Keratinocyte (primary cell): Measurements from ENCODE around the gene DNAJC12. TPM values are rescaled to one million over a fixed set of nuclear protein-coding genes. Genes with fewer than 3 reads are reported as not detected.

Experiments used
- DNase-seq: peaks from one replicate; pipeline ENCODE4 v3.0.0-alpha.2; 2011; ENCODE audit warnings: low read depth, missing footprints, low spot score
- FAIRE-seq: peaks from 2 replicates; lab custom pipeline; 2011; peaks lifted over from hg19 to GRCh38; lab: Jason Lieb, UNC
- H2AFZ ChIP-seq: 2 replicates; pipeline ENCODE4 v1.6.0; 2012; ENCODE audit warnings: low read length, control low read depth, inconsistent platforms; ENCODE audit not compliant: control insufficient read depth
- H3K27ac ChIP-seq: 2 replicates; pipeline ENCODE4 v1.5.1; 2011; ENCODE audit warnings: low read length; ENCODE audit not compliant: control insufficient read depth, insufficient read depth
- H3K27me3 ChIP-seq: 3 replicates; pipeline ENCODE4 v1.6.0; 2011; ENCODE audit warnings: low read length; ENCODE audit not compliant: control insufficient read depth, insufficient read depth; ENCODE audit errors: extremely low read depth
- H3K36me3 ChIP-seq, 2 experiments: 2 replicates in 1 of 2; 3 replicates in 1 of 2; pipeline ENCODE4 v1.5.1; 2011; ENCODE audit warnings: low read length in 2 of 2, mild to moderate bottlenecking in 1 of 2; ENCODE audit not compliant: control insufficient read depth in 2 of 2, insufficient read depth in 2 of 2; ENCODE audit errors: extremely low read depth in 1 of 2
- H3K4me1 ChIP-seq: 3 replicates; pipeline ENCODE4 v1.5.1; 2011; ENCODE audit warnings: low read length; ENCODE audit not compliant: control insufficient read depth, insufficient read depth; ENCODE audit errors: extremely low read depth
- H3K4me2 ChIP-seq: 3 replicates; pipeline ENCODE4 v1.6.0; 2011; ENCODE audit warnings: low read depth, low read length; ENCODE audit not compliant: control insufficient read depth, insufficient read depth; ENCODE audit errors: extremely low read depth
- H3K4me3 ChIP-seq, 3 experiments: fragments of 200-600 bp in 1 of 3; sonication (generic) in 1 of 3; 2 replicates in 2 of 3; 3 replicates in 1 of 3; pipeline ENCODE4 v1.5.1; 2011 to 2016; ENCODE audit warnings: low read length in 3 of 3, mild to moderate bottlenecking in 3 of 3, control low read depth in 2 of 3, inconsistent platforms in 1 of 3, low read depth in 1 of 3, mixed read lengths in 1 of 3, mixed run types in 1 of 3, moderate library complexity in 1 of 3; ENCODE audit not compliant: control insufficient read depth in 2 of 3, insufficient read depth in 2 of 3; ENCODE audit errors: extremely low read depth in 1 of 3
- H3K79me2 ChIP-seq: 2 replicates; pipeline ENCODE4 v1.6.0; 2012; ENCODE audit warnings: low read length; ENCODE audit not compliant: control insufficient read depth, insufficient read depth
- H3K9ac ChIP-seq: 3 replicates; pipeline ENCODE4 v1.6.0; 2011; ENCODE audit warnings: low read length; ENCODE audit not compliant: control insufficient read depth, insufficient read depth; ENCODE audit errors: extremely low read depth
- H3K9me1 ChIP-seq: 3 replicates; pipeline ENCODE4 v1.6.0; 2011; ENCODE audit warnings: low read length; ENCODE audit not compliant: control insufficient read depth, insufficient read depth; ENCODE audit errors: extremely low read depth
- H3K9me3 ChIP-seq: 2 replicates; pipeline ENCODE4 v1.5.1; 2012; ENCODE audit warnings: low read depth, low read length; ENCODE audit not compliant: control insufficient read depth
- H4K20me1 ChIP-seq: 3 replicates; pipeline ENCODE4 v1.6.0; 2011; ENCODE audit warnings: low read length; ENCODE audit not compliant: control insufficient read depth, insufficient read depth; ENCODE audit errors: extremely low read depth
- CTCF ChIP-seq, 3 experiments: IDR thresholded peaks in 1 of 3; conservative IDR thresholded peaks in 1 of 3; optimal IDR thresholded peaks in 1 of 3; 2 replicates in 2 of 3; 3 replicates in 1 of 3; pipeline versions ENCODE3 to v1.5.1; 2011; ENCODE audit warnings: low read length in 3 of 3, mild to moderate bottlenecking in 3 of 3, moderate library complexity in 2 of 3, control low read depth in 1 of 3, inconsistent platforms in 1 of 3; ENCODE audit not compliant: insufficient read depth in 2 of 3; ENCODE audit errors: extremely low read depth in 1 of 3
- EZH2 ChIP-seq: IDR thresholded peaks from one replicate; pipeline ENCODE4 v1.6.1; 2012; ENCODE audit warnings: inconsistent platforms, mild to moderate bottlenecking, low read length, moderate library complexity
- dilution Hi-C: fragments of 300-500 bp; cut with MboI; formaldehyde crosslinking; loops from one replicate; pipeline ENCODE4 v1.7.0; 2020; ENCODE audit warnings: low sequenced_read_pairs; ENCODE audit not compliant: extremely low pct_ligation_motif_present
- polyA plus RNA-seq, 5 experiments: library from polyadenylated mRNA; depleted of rRNA in 3 of 5; stranded (reverse) in 3 of 5; stranded (forward) in 1 of 5; unstranded in 1 of 5; fragments of >200 nt; gene quantifications; 1 replicate in 1 of 5; 2 replicates in 3 of 5; 3 replicates in 1 of 5; pipeline versions ENCODE4 v1.2.1 to v1.2.3, GENCODE V29; 2011 to 2012; ENCODE audit warnings: missing spikeins in 2 of 5, low read depth in 1 of 5, low replicate concordance in 1 of 5

Gene DNAJC12
- polyA plus RNA-seq, 1 donor (not counting 4 experiments of a cell fraction or from before 2014, with no cell fraction given): 0.31 TPM

GRCh38 chr10:67834375-67834774 lies 3.6 kb downstream of the DNAJC12 start:
- Histone ChIP-seq H3K79me2 (no peaks in the 10 kb centered on the region), H3K9ac (no peak overlapping the region), H3K9me3 (no peaks in the 10 kb centered on the region), H4K20me1 (no peaks in the 10 kb centered on the region), H2AFZ (no peak overlapping the region), H3K4me1 (no peaks in the 10 kb centered on the region), H3K4me2 (no peak overlapping the region), H3K4me3 (no peak overlapping the region), H3K27me3 (no peaks in the 10 kb centered on the region), H3K9me1 (no peaks in the 10 kb centered on the region), H3K27ac (no peak overlapping the region), H3K36me3 (no peaks in the 10 kb centered on the region)
- dilution Hi-C loops: loop anchor here (10.0 kb wide), 1 partner anchor 60 kb away; no protein-coding TSS in a partner anchor
- no peak for DNase-seq
- TF ChIP-seq CTCF (optimal IDR thresholded peaks at IDR 0.05 in 1 of 3, IDR thresholded peaks at IDR 0.05 in 1 of 3, conservative IDR thresholded peaks at IDR 0.05 in 1 of 3; ENCODE audit: extremely low read depth in 1 of 3, insufficient read depth in 2 of 3, low read length in 3 of 3): no peak
- TF ChIP-seq EZH2: no peak
- no peak for FAIRE-seq

GRCh38 chr10:67827811-67828210 lies 10.2 kb downstream of the DNAJC12 start:
- H3K27ac ChIP-seq: no peak overlapping the region
- H3K9me3 ChIP-seq: no peaks in the 10 kb centered on the region
- DNase-seq: no peak
- no peaks in the 10 kb centered on the region for H4K20me1 ChIP-seq
- no peaks in the 10 kb centered on the region for H3K79me2 ChIP-seq
- H3K4me3 ChIP-seq: no peak overlapping the region
- FAIRE-seq: no peak
- H3K36me3 ChIP-seq: no peaks in the 10 kb centered on the region
- H3K9me1 ChIP-seq: no peaks in the 10 kb centered on the region
- no peaks in the 10 kb centered on the region for H3K4me1 ChIP-seq
- no peak overlapping the region for H2AFZ ChIP-seq
- no peak for TF ChIP-seq EZH2
- H3K27me3 ChIP-seq: no peaks in the 10 kb centered on the region
- no peak overlapping the region for H3K4me2 ChIP-seq
- no peak overlapping the region for H3K9ac ChIP-seq
- dilution Hi-C loops: no loop called here

DNA sequence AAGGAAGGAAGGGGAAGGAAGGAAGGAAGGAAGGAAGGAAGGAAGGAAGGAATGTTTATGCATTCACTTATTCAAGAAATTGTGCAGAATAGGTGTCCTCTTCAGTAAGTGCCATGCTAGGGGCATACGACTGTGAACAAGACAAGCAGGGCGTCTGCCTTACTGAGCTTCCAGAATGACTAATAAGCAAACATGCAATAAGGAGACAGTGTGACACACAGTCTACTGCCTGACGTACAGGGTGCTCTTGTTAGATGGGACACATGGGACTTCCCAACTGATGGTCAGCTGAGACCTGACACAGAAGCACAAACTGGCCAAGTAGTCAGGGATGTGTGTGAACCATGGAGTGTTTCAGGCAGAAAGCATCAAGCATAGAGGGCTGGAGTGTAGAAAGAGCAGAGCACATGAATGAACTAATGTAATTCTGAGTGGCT lies 18.2 kb downstream of the DNAJC12 start:
- Histone ChIP-seq H3K27ac (no peak overlapping the region), H3K79me2 (no peaks in the 10 kb centered on the region), H3K36me3 (no peaks in the 10 kb centered on the region), H3K9me1 (no peaks in the 10 kb centered on the region), H3K4me2 (no peak overlapping the region), H3K4me3 (no peak overlapping the region), H3K9me3 (no peaks in the 10 kb centered on the region), H2AFZ (no peak overlapping the region), H3K4me1 (no peaks in the 10 kb centered on the region), H4K20me1 (no peaks in the 10 kb centered on the region), H3K27me3 (no peaks in the 10 kb centered on the region), H3K9ac (no peak overlapping the region)
- dilution Hi-C loops: no loop called here
- FAIRE-seq (no peak), DNase-seq (no peak)
- TF ChIP-seq EZH2 (no peak), CTCF (optimal IDR thresholded peaks at IDR 0.05 in 1 of 3, IDR thresholded peaks at IDR 0.05 in 1 of 3, conservative IDR thresholded peaks at IDR 0.05 in 1 of 3; ENCODE audit: extremely low read depth in 1 of 3, insufficient read depth in 2 of 3, low read length in 3 of 3) (no peak)
